ENCODE results near the gene PPP2R5C.
"Not testable (repeated sequence)": the region's sequence is repeated elsewhere in the genome, so short reads cannot be mapped to it uniquely, and the experiment has no call there.

Gene PPP2R5C

DNA sequence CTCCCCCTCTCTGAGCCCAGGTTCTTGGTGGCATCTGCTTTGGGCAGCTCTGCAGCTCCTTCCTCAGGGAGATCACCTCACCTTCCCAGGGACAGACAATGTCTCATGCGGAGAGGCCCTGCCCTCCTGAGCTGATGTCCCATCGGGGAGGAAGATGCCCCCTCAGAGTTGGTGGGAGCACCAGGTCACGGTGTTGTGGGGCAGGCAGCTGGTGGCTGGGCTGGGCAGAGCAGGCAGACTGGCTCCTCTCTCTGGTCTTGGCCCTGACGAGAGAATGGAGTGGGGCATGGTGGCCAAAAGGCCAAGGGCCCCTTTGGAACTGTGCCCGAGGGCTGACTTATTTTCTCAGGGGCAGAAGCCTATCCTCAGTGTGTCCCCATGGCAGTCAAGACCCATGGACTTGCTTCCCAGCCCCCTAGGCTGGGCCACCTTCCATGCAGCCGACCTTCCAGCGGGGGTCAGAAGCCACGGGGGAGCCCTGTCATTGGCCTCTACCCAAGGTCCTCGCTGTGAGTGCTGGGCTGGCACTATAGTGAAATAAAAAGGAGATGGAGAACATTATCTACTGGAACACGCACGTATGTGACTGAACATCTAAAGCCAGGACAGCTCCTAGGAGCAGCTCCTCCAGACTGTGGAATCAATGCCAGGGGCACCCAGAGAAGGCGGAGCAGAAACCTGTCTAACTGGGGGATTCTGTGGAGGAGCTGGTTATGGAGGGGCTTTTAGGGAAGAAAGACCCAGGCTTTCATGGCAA is 21.9 kb downstream of the PPP2R5C start:
- DNase-seq = no peak

DNA sequence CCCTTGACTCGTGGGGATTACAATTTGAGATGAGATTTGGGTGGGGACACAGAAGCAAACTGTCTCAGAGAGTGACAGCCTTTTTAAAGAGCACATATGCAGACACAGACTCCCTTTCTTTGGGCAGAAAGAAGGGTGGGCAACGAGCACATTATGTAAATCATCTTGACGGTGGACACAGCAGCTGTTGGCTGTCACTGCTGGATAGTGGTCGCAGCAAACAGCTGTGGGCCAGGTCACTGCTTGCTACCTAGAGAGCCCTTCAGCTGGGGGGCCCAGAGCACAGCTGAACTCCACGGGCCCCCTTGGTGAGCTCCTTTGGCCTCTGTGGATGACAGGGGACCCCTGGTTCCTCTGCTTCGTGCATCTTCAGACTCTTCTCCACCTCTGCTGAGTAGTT is 23.1 kb downstream of the PPP2R5C start:
- no peak for DNase-seq

GRCh38 chr14:101788016-101788635 is 26.6 kb downstream of the PPP2R5C start:
- DNase-seq = peak; percentile 25

DNA sequence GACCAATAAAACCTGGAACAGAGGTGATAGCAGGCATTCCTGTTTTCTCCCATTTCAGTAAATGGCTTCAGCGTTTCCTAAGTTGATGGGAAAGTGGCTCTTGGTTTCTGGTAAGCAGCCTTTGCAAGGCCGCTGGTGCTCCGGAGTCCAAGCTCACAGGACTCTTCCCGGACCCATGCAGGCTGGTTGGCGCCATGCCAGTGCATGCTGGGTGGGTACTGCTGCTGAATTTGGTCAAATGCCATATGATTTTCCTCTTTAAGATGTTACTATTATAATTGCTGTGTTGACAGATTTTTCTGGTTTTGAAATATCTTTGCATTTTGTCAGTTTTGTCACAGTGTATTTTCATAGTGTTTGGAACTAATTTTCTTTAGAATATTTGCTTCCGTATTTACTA is 27.7 kb downstream of the PPP2R5C start:
- DNase-seq = no peak

DNA sequence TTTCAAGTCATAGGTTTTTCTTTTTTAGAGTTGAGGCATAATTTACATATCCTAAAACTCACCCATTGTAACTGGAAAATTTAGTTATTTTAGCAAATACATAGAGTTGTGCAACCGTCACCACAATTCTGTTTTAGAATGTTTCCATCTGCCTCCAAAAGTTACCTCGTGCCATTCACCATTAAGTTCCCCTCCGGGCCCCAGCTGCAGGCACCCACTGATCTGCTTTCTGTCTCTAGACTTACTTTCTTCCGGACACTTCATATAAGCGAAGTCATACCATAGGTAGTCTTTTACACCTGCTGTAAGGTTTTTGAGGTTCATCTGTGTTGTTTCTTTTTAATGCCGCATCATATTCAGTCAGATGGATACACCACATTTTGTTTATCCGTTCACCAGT is 28.7 kb downstream of the PPP2R5C start:
- no peak for DNase-seq

- peak; percentile 63 for DNase-seq
Observed at GRCh38 chr14:101791919-101792572, 30.5 kb downstream of the PPP2R5C start.

- DNase-seq = no peak
Observed at GRCh38 chr14:101796016-101796415, 34.5 kb downstream of the PPP2R5C start.

DNA sequence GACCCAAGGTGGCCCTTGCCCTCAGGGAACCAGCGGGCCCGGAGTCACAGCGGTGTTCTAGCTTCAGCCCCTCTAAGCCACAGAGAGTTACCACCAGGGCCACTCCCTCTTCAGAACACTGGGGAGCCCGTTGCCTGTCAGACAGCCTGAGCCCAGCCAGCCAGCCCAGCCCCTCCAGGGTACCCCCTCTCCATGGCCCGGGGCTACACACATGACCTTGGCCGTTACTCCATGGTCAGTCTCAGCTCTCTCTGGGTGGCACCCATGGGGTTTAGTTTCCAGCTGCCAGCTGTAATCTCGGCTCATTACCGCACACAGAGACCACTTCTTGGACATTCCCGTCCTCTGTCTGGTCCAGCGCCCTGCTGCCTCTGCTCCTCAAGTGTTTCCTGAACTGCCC is 35.0 kb downstream of the PPP2R5C start:
- DNase-seq = no peak

DNA sequence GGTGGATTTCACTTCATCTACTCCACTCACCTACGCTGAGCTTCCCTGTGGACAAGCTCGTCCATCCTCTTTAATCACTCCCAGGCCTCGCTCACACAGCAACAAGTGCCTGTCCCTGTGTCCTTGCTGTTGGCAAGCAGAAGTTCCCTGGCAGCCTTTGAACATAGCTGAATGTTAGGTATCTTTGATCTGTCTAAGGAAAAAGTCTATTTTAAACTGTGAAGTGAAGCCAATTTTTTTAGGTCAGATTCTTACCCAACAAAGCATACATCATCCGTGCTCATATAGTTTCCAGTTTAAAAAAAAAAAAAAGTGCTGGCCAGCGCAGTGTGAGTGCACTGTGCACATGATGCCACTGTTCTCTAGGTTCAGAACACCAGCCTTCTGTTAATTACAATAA is 36.3 kb downstream of the PPP2R5C start:
- DNase-seq = no peak

DNA sequence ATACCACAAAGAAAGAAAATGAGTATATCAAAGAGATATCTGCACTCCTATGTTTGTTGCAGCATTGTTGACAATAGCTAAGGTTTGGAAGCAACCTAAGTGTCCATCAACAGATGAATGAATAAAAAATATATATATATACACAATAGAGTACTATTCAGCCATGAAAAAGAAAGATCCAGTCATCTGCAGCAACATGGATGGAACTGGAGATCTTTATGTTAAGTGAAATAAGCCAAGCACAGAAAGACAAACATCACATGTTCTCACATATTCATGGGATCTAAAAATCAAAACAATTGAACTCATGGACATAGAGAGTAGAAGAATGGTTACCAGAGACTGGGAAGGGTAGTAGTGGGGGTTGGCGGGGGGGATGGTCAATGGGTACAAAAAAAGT is 42.9 kb downstream of the PPP2R5C start:
- not testable (repeated sequence) for DNase-seq

GRCh38 chr14:101806252-101806651 is 44.7 kb downstream of the PPP2R5C start:
- not testable (repeated sequence) for DNase-seq

DNA sequence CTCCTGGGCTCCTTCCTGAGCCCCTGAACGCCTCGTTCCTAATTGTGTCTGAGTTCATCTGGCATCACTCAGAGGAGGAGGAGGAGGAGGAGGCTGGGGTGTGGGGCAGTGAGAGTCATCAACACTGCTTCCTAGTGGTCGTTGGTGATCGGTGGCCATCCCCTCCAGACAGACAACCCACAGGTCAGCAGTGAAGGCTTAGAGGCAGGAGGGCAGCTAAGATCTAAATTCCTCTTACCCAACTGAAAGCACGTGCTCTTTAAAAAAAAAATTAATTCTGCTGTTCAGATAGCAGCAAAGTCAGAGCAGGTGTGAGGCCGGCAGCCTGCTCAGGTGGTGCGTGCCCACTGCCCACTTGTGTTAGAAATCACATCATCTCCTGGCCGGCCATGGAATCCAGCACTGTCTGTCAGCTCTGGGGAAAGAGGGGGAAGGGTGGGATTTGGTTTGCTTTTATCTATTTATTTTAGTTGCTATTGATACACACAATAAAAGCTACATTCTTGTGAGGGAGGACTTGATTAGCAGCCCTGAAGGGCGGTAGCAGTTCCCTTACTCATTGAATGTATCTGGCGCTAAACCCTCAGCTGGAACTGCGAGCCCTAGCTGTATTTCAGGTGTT is 46.6 kb downstream of the PPP2R5C start:
- no peak for DNase-seq

GRCh38 chr14:101808894-101809670 is 47.6 kb downstream of the PPP2R5C start:
- no peak for DNase-seq

- DNase-seq = peak; percentile 99
Observed at GRCh38 chr14:101809671-101810514, 48.4 kb downstream of the PPP2R5C start.

DNA sequence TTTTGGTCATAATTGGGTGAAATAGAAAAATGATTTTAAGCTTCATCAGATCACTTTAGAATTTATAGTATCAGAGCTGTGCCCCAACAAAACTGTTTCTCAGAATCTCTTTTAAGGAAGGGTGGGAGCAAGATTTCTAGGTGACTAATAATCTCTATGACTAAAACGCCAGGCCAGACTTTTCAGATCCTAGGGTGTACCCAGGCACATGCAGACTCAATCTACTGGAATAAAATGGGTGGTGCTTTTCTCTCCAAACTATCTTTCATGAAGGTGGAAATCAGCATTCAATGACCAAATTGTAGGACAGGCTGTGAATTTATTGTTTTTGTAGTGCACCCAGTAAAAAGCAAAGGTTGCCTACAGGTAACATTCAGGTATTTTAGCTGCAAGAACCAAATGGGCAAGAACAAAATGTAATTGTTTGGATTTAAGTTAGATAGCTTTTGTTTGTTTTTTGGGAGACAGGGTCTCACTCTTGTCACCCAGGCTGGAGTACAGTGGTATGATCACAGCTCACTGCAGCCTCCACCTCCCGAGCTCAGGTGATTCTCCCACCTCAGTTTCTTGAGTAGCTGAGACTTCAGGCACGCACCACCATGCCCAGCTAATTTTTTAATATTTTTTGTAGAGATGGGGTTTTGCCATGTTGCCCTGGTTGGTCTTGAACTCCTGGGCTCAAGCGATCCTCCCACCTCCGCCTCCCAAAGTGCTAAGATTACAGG is 49.5 kb downstream of the PPP2R5C start:
- DNase-seq = no peak

- no peak for DNase-seq
Observed at GRCh38 chr14:101812071-101812470, 50.6 kb downstream of the PPP2R5C start.

- no peak for DNase-seq
Observed at GRCh38 chr14:101813171-101813759, 51.8 kb downstream of the PPP2R5C start.

DNA sequence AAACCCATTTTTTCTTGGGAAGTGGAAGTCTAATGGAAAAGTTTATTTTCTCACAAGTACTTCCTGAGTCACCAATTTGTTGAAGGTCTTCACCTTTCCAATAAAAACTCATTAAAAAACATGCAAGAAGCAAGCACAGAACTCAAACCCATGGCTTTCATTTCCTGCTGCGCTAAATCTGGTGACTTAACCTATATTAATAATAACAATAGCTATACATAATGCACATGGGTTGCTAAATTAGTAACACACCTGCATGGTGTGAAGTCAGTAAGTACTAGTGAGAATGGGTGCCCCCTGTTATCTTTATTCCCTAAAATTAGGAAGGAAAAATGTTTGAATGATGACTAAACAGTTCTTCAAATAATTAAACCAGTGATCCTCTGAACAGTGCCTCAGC is 52.3 kb downstream of the PPP2R5C start:
- no peak for DNase-seq

GRCh38 chr14:101814934-101815333 is 53.4 kb downstream of the PPP2R5C start:
- no peak for DNase-seq

- no peak for DNase-seq
Observed at GRCh38 chr14:101815994-101816393, 54.5 kb downstream of the PPP2R5C start.

GRCh38 chr14:101817501-101818001 is 56.0 kb downstream of the PPP2R5C start:
- DNase-seq = no peak
